A549 treated with DMSO at 1 μM for 4 hours (cell line): ENCODE measurements around the gene OR4E1. TPM values are rescaled to one million over a fixed set of nuclear protein-coding genes. Genes with fewer than 3 reads are reported as not detected.

Source experiments
- total RNA-seq: library from RNA; stranded (reverse); fragments of 200-300 nt; extraction: Qiagen RNA extraction; gene quantifications from 5 replicates; pipeline ENCODE4 v1.2.3, GENCODE V29; 2022; ENCODE audit warnings: low read depth

OR4E1 gene, protein sequence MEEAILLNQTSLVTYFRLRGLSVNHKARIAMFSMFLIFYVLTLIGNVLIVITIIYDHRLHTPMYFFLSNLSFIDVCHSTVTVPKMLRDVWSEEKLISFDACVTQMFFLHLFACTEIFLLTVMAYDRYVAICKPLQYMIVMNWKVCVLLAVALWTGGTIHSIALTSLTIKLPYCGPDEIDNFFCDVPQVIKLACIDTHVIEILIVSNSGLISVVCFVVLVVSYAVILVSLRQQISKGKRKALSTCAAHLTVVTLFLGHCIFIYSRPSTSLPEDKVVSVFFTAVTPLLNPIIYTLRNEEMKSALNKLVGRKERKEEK
- total RNA-seq: not detected in 5 replicates

DNA sequence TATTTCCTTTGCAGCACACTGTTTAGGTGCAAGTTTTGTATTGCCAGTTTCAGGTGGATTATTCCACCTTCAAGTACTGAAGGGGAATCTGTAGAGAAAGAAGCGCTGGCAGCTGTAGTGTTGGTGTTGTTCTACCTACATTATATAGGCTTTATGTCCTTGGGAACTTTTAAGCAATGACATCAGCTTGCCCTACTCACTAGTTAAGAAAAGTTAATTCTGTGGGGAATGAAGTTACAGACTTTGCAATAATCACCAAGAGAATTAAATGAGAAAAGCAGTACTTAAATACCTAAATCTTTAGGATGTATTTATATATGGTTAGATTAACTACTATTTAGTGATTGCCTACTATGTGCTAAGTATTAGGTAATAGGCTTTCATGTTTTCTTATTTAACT lies at the start of gene OR4E1:
Gene OR4E1, minus strand, starts transcription at position 101 of the 400 bp plus-strand sequence. CDS start 2,883 bp downstream, outside the sequence.

DNA sequence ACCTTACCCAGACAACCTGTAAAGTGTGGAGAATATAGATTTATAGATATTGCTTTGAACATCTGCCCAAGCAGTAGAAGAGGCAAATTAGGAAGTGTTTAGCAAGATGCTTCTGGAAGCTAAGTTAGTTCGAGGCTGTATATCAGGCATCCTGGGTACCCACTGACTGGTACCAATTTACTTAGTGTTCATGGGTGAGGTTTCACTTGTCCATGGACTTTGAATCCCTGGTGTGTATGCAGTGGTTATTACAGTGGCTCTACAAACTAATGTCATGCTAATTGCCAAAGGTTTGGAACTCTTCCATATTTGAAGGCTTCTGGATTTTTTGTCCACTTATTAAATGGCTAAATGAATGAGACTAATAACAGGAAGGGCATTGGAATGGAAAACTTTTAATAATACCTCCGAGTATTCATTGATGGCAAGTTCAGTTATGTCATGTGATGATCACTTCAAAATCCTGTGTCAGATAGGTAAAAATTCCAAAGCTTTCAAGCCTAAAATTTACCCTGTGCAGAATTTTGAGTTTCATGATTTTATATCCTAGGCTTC lies 20.2 kb downstream of the OR4E1 start, which contains the start of gene OR4E2:
Gene OR4E2, plus strand, starts transcription at position 505 of the 555 bp plus-strand sequence. CDS start 11,248 bp downstream, outside the sequence.

DNA sequence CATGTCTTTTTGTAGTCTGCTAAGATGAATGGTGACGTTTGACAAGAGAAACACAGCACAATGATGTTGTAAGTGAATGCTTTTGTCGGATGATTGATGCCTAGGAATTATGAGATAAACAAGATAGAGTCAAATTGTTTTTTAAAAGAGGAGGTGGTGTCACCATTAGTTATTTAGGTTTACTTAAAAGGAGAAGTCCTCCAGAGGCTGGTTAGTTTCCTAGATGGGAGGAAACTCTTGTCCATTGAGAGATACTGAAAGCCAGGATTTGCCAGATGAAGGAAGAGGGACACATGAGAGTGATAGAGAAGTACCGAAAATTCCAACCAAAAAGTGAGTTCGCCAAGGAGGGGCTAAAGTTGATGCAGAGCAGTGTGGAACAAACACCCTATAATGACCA lies 38.8 kb downstream of the OR4E1 start, which contains the start of gene OR10G2:
Gene OR10G2, minus strand, starts transcription at position 101 of the 400 bp plus-strand sequence. Its CDS starts 98 bp downstream, at position 3.

Other genes starting within 250 kb of the OR4E1 start
- 40.1 to 45.5 TPM (median 41.5 TPM) in 5 replicates for gene CHD8, start 217.7 kb downstream of the OR4E1 start, total RNA-seq
- gene RAB2B, start 196.9 kb downstream of the OR4E1 start, total RNA-seq: 13.3 to 16.6 TPM (median 14.4 TPM) in 5 replicates
- 65.3 to 76.8 TPM (median 68.1 TPM) in 5 replicates for gene TOX4, start 196.6 kb downstream of the OR4E1 start, total RNA-seq
- 39.3 to 55.4 TPM (median 53.2 TPM) in 5 replicates for gene METTL3, start 162.5 kb downstream of the OR4E1 start, total RNA-seq
- 0.89 to 1.3 TPM (median 1.0 TPM) in 5 replicates for gene SALL2, start 147.5 kb downstream of the OR4E1 start, total RNA-seq
- gene OR10G3, start 93.7 kb downstream of the OR4E1 start, total RNA-seq: not detected in 5 replicates
- not detected in 5 replicates for gene OR10G2, start 38.9 kb downstream of the OR4E1 start, total RNA-seq
- gene OR4E2, start 20.0 kb downstream of the OR4E1 start, total RNA-seq: not detected in 5 replicates